ENCODE data around the gene MALAT1.

DNA sequence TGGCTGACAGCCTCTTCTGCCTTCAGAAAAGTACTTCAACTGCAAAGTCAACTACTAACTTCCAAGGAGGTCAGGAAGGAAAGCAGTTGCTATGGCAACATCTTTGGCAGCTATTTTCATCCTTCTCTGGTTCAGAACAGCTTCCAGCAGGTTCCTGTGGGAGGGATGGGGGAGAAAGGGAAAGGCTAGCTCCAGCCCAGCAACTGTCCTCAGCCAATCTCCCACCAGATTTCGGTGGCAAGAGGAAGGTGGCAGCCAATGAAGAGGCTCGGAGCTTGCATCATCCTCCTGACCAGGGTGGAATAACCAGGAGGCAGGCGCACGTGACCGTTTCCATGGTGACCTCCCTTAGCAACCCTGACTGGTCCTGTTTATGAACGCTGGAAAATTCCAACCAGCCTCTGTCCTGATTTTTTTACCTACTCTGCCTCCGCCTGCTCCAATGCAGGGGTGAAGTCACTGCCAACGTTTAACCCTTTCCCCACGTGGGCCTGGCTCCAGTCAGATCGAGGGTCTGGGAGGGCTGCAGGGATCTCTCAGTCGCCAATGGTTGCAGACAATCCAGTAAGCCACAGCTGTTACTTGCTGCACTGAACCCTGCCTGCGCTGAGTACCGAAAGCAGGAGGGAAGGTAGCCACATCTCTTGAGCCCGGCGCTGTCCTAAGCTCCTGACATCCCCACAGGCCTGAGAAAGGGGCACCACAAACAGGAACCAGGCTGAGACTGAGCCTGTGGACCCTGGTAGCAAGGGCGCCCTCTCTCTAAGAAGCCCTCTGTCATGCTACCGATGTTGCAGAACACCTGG is 11.2 kb upstream of the MALAT1 start:
- TF ChIP-seq TAF1 (IDR thresholded peaks at IDR 0.05; ENCODE audit: low read depth, low read length) (peak; percentile 69; the same call in 1 of the 2 replicates), POLR2AphosphoS5 (IDR thresholded peaks at IDR 0.05; ENCODE audit: low read depth, low read length) (no peak; the same call in 1 of the 2 replicates)
